ENCODE measurements around the gene BRIP1. TPM values are rescaled to one million over a fixed set of nuclear protein-coding genes. Genes with fewer than 3 reads are reported as not detected.

The BRIP1 gene
- total and polyA plus RNA-seq, 9 of the 15 experiments (the other 6 are each of a cell fraction or from before 2014, with no cell fraction given), result 2.4 to 17.5 (median 11.2) TPM

- Histone ChIP-seq H4K20me1 (replicated peaks; ENCODE audit: control insufficient read depth, insufficient read depth, low read length) (no peaks in the 10 kb centered on the region), H3K4me1 (replicated peaks in 1 of 2; ENCODE audit: control insufficient read depth in 2 of 2, insufficient read depth in 2 of 2, low read length in 2 of 2) (no peaks in the 10 kb centered on the region), H3K4me2 (ENCODE audit: insufficient read depth, low read length) (no peak overlapping the region), H3K9me1 (ENCODE audit: control insufficient read depth, insufficient read depth, low read length) (no peaks in the 10 kb centered on the region), H3K9ac (ENCODE audit: insufficient read depth in 1 of 2, low read depth in 2 of 2, low read length in 2 of 2) (no peak overlapping the region), H3K27me3 (ENCODE audit: control insufficient read depth in 2 of 2, insufficient read depth in 2 of 2, low read length in 2 of 2) (no peaks in the 10 kb centered on the region), H3K79me2 (ENCODE audit: control insufficient read depth, insufficient read depth, low read length) (no peaks in the 10 kb centered on the region), H3K27ac (ENCODE audit: extremely low read depth, low read depth, low read length) (no peak overlapping the region), H3K36me3 (ENCODE audit: control insufficient read depth, insufficient read depth, low read length) (peaks cover 3% of the 10 kb centered on the region; the same call in 1 of the 3 replicates), H3K4me3 (no peak overlapping the region), H3K9me3 (replicated peaks; ENCODE audit: control insufficient read depth, insufficient read depth, low read depth, low read length) (no peaks in the 10 kb centered on the region), H2AFZ (ENCODE audit: low read depth, low read length) (no peak overlapping the region)
- ATAC-seq (no peak), FAIRE-seq (no peak), DNase-seq (ENCODE audit: extremely low read depth in 1 of 4, low spot score in 3 of 4) (no peak)
- CTCF ChIA-PET (ENCODE audit: low intra/inter-chr PET ratio), result no interaction called here
- in situ Hi-C loops (cut with MboI), result no loop called here
- intact Hi-C loops (cut with micrococcal nuclease), result no loop called here
- BruUV-seq (replicated peaks), result no TSS peak
- POLR2A ChIA-PET, result no interaction called here
- 85% methylated on average over 5 of the region's 5 CpGs for WGBS (ENCODE audit: insufficient coverage, low coverage, missing lambda C conversion rate)
- TF ChIP-seq TAF15 (IDR thresholded peaks at IDR 0.05; ENCODE audit: low read depth, low read length), result no peak
- no peak for TF ChIP-seq TSC22D4 (tag; IDR thresholded peaks at IDR 0.05)
- no peak for TF ChIP-seq FOXO4 (CRISPR knock-in tag; IDR thresholded peaks at IDR 0.05)
- TF ChIP-seq ZBTB11 (CRISPR knock-in tag; IDR thresholded peaks at IDR 0.05), result peak in 1 of 3 experiments; percentile 94; a peak in 2 of 6 replicates
- no peak for TF ChIP-seq MTA3 (IDR thresholded peaks at IDR 0.05; ENCODE audit: borderline replicate concordance)
- no peak for TF ChIP-seq RBM34 (IDR thresholded peaks at IDR 0.05; ENCODE audit: borderline replicate concordance, insufficient read depth, low read length)
- no peak for TF ChIP-seq ZNF592 (IDR thresholded peaks at IDR 0.05)
- no peak for TF ChIP-seq FOXP1 (CRISPR knock-in tag; IDR thresholded peaks at IDR 0.05)
- TF ChIP-seq POLR2AphosphoS5 (IDR thresholded peaks at IDR 0.05; ENCODE audit: control insufficient read depth, insufficient read depth, low read depth, low read length), result no peak
Observed at GRCh38 chr17:61729690-61730268, 133.5 kb downstream of the BRIP1 start.
